HG02678 (cell line): ENCODE measurements around the gene KCNMB1.

Experiments used
- ATAC-seq: cut with Tn5 transposase; IDR thresholded peaks from one replicate; pipeline ENCODE4 v1.9.1; 2021; ENCODE audit warnings: mild to moderate bottlenecking, moderate library complexity; ENCODE audit not compliant: unreplicated experiment

Gene KCNMB1

GRCh38 chr5:170416526-170416925, 27.4 kb upstream of the KCNMB1 start:
- no peak for ATAC-seq

DNA sequence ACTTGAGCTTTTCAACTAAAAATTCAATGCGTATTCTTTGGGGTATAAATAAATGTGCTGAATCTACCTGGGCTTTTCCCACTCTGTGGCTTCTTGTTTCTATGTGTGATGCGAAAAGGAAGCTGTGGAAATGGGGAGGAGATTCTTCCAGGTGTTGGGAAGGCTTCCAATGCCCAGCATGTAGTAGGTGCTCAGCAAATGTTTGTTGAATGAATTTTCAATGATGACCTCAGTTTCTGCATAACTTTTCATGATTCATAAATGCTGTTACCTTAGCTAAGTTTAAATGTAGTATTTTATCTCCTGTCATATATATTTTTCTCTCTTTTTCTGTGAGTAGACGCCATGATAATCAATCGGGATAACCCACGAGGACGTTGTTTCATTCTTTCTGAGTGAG, 25.6 kb upstream of the KCNMB1 start:
- no peak for ATAC-seq

DNA sequence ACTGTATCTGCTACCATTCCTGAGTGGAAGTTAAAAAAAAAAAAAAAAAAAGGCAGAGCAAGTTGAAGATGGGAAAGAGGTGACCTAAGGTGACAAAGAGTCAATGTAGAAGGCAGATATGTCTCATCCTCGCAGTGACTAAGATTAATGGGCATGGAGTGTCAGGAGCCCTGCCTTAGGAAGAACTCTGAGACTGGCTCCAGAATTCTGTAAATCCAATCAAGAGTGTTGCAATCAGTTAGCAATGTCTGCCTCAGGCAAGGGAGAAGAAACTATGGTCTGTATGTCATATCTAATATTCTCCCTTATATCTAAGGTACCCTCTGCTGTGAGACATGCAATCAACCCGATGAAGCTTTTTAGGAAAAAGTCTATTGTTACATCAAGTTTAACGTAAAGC, 24.7 kb upstream of the KCNMB1 start:
- ATAC-seq: no peak

- ATAC-seq: no peak
Observed at GRCh38 chr5:170411100-170411499, 21.9 kb upstream of the KCNMB1 start.

- no peak for ATAC-seq
Observed at GRCh38 chr5:170410401-170410800, 21.2 kb upstream of the KCNMB1 start.

- no peak for ATAC-seq
Observed at GRCh38 chr5:170408877-170409660, 19.9 kb upstream of the KCNMB1 start.

DNA sequence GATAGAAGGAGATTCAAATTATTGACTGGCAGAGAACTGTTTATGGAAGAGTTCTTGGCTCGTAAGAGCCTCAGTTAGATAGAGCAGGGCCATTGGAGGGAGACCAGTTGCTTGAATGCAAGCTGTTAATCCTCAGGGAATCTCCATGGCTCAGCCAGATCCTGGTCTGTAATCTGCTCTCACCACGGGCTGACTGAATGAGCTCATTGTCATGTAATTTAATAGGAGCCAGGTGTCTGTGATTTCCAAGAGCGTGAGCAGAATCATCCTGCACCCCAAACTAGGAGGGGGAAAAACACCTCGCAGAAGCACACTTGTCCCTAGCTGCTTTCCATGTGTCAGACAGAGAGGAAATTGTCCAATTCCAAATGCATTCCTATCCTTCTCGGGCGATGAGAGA, 19.1 kb upstream of the KCNMB1 start:
- no peak for ATAC-seq

GRCh38 chr5:170407062-170407461, 17.9 kb upstream of the KCNMB1 start:
- no peak for ATAC-seq

GRCh38 chr5:170405817-170406216, 16.6 kb upstream of the KCNMB1 start:
- ATAC-seq: no peak

DNA sequence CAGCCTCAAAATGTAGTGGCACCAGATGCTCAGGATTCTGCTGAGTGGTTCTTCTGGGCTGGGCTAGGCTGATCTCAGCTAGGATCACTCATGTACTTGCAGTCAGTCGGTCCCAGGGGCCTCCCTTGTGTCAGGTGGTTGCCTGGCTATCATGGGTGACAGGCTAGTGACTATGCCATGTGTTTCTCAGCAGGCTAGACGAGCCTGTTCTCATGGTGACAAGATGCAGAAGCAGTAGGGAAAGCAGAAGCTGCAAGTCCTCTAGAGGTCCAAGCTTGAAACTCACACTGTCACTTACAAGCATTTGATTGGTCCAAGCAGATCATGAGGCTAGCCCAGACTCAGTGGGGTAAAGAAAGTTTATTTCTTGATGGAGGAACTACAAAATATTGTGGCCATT, 15.2 kb upstream of the KCNMB1 start:
- no peak for ATAC-seq

- no peak for ATAC-seq
Observed at GRCh38 chr5:170403675-170404074, 14.5 kb upstream of the KCNMB1 start.

DNA sequence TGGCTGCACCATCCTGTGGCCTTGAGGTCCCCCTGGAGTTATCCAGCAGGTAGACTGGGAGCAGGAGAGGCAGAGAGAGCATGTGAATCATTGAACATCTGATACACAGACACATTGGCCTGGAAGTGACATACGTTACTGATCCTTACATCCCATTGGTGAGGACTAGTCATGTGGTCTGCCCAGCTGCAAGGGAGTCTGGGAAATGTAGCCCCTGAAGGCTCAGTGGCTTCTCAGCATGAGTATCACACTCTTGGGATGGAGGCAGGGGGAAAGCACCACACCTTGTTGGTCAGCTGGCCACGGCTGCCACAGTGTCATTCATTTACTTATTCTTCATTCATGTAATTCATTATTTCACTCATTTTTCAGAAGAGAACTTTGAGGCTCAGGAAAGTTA, 13.3 kb upstream of the KCNMB1 start:
- no peak for ATAC-seq

GRCh38 chr5:170397059-170397458, 7.9 kb upstream of the KCNMB1 start:
- no peak for ATAC-seq

- no peak for ATAC-seq
Observed at GRCh38 chr5:170393958-170394357, 4.8 kb upstream of the KCNMB1 start.

DNA sequence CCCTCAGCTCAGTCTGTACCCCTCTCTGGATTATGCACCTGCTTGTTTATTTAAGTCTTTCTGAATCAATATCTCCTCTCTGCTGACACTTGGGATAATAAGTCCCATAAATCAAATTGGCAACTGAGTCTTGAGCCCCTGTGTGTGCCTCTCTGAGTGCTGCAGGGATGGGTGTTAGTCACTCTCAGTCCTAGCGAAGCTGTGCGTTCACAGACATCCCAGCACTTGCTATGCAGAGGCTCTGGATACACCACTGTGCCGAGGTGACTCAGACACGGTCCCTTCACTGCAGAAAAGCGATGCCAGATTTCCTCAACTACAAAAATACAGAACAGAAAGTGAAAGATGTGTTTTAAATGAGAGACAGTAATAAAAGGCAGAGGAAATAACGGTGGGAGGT, 4.1 kb upstream of the KCNMB1 start:
- ATAC-seq: no peak

DNA sequence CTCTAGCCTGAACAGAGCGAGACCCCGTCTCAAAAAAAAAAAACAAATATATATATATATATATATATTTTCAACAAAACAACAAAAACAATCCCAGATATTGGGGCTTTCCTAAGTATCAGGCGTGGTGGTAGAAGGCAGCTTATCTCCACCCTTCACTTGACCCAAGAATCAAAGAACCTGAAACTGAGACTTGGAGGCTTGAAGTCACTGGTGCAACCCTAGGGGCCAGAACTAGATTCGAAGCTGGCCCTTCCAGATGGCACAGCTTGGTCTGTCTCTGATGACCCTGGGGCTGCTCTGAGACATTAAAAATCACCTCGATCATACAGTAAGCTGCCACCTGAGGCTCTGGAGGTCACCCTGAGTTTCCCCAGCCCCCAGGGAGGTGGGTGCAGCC, 1.3 kb upstream of the KCNMB1 start:
- peak; percentile 47 for ATAC-seq

DNA sequence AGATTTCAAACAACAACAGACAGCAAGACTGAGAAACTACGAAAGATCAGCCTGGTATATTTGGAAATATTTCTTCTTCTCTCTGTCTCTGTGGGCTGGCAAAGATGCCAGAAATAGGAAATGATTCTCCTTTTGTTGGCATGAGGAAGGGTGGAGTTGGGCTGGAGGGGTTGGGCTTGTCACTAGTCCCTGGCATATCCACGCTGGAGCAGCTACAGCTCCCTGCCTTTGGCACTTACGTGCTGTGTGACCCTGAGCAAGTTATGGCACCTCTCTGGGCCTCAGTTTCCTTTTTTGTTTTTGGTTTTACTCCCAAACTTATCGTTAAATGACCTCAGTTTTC, 354 bp upstream of the KCNMB1 start:
- ATAC-seq: peak; percentile 2

GRCh38 chr5:170387775-170388639, 1.2 kb downstream of the KCNMB1 start:
- no peak for ATAC-seq

DNA sequence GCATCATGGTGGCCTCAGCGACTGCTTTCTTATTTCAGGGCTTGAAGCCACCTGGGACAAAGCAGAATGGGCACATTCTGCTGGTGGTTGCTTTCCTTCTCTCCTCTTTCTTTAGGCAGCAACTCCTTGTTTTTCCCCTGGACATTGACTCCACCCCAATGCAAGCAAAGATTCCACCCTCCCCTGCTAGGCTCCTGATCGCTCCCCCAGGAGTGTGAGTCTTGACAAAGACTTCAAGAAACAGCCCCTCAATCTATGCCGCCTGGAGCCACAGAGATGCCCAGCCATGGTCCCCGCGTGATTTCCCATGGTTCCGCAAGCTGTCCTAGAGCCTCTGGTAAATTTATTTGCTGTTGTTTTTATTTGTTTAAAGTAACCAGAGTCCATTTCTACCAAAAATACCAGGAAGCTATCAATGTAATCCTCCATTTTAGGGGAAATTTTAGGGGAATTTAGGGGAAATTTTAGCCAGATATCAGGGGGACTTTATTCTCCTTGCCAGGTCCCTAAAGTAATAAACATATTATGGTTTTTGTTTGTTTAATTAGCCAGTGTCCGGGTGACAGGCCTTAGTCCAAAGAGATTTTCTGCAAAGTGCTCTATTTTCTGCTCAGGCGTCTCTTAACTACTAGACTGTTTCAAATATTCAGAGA, 2.3 kb downstream of the KCNMB1 start:
- ATAC-seq: no peak

DNA sequence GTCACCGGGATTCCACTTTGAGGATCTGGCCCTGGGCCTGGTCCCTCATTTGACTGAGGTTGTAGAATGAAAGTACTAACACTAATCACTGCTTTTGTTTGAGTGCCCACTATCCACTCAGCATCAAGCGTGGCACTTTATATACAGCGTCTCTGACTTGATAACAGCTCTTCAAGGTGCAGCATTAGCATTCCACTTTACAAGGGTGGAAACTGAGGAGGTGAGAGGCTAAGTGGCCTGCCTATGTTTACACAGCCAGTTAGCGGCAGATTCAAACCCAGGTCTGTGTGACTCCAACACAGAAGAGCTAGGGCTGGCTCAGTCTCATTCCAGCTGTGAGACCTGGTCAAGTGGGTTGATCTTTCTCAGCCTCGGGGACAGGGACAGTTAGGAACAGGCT, 5.9 kb downstream of the KCNMB1 start:
- ATAC-seq: no peak

DNA sequence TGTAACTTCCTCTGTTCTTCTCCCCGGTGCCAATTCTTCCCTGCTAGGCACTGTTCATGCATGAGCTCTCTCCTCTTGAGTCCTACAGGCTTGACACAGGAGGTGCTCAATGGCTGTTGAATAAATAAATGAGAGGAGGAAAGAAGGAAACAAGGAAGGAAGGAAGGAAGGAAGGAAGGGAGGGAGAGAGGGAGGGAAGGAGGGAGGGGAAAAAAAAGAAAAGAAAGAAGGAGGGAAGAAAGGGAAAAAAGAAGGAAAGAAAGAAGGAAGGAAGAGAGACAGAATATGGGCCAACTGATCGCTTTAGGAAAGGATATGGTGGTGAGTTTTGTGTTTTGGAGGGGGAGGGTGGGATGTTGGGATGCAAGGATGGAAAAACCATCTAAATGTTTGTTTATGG, 6.4 kb downstream of the KCNMB1 start:
- no peak for ATAC-seq
